Measurements from ENCODE around the gene IL31.

GRCh38 chr12:122194804-122195203, 20.8 kb upstream of the IL31 start:
- TF ChIP-seq CTCF (conservative IDR thresholded peaks at IDR 0.05) (no peak), ZFX (IDR thresholded peaks at IDR 0.05) (no peak)

All from C4-2B (cell line).